Central memory CD8-positive, alpha-beta T cell (primary cell): ENCODE results near the gene ARHGEF4.

ENCODE experiments used
- ATAC-seq: fragments of 150-1000 bp; cut with Tn5 transposase; replicated peaks from 2 replicates; pipeline ENCODE4 v1.10.0; 2022; ENCODE audit warnings: mild to moderate bottlenecking, moderate FRiP score, moderate number of reproducible peaks; ENCODE audit not compliant: poor library complexity, severe bottlenecking; ENCODE audit errors: extremely low read depth
- DNase-seq, 2 donors: peaks; one replicate each; pipeline ENCODE4 v3.0.0; 2021; ENCODE audit warnings: low spot score in 2 of 2
- H3K27ac Mint-ChIP-seq: one replicate; pipeline ENCODE4 v1.8.0; 2022; ENCODE audit warnings: low read depth, mild to moderate bottlenecking, moderate library complexity, mixed read lengths
- H3K27me3 Mint-ChIP-seq: one replicate; pipeline ENCODE4 v1.8.0; 2022; ENCODE audit warnings: mixed read lengths
- H3K36me3 Mint-ChIP-seq: one replicate; pipeline ENCODE4 v1.8.0; 2022; ENCODE audit warnings: mild to moderate bottlenecking, moderate library complexity, mixed read lengths; ENCODE audit not compliant: insufficient read depth
- H3K4me1 Mint-ChIP-seq: one replicate; pipeline ENCODE4 v1.8.0; 2022; ENCODE audit warnings: mixed read lengths
- H3K4me3 Mint-ChIP-seq: one replicate; pipeline ENCODE4 v1.8.0; 2022; ENCODE audit warnings: mild to moderate bottlenecking, moderate library complexity, mixed read lengths
- H3K9me3 Mint-ChIP-seq: one replicate; pipeline ENCODE4 v1.8.0; 2022; ENCODE audit warnings: mixed read lengths

Gene ARHGEF4

DNA sequence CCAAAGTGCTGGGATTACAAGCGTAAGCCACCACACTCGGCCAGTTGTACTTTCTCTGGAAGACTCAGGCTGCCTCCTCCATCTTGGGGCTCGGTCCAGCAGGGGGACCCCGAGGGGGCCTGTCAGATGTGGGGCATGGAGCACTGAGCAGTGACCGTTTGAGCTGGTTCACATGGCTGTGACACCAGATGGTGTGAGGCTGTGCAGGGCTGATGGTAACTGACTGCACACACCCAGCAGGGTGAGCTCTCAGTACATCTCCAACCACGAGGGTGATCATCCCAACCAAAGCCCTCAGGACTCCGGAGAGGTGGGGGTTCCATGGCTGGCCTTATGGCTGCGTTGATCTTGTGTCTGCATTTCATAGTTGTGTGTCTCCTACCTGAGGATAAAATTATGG, 193.1 kb downstream of the ARHGEF4 start:
- H3K4me1 Mint-ChIP-seq: peaks cover 6% of the 10 kb centered on the region
- DNase-seq (no peak), ATAC-seq (no peak)
- peaks cover 3% of the 10 kb centered on the region for H3K36me3 Mint-ChIP-seq
- H3K9me3 Mint-ChIP-seq: peaks cover 8% of the 10 kb centered on the region
- H3K4me3 Mint-ChIP-seq: no peak overlapping the region
- peaks cover 64% of the 10 kb centered on the region for H3K27me3 Mint-ChIP-seq
- no peak overlapping the region for H3K27ac Mint-ChIP-seq

GRCh38 chr2:131030478-131030971, 193.8 kb downstream of the ARHGEF4 start:
- DNase-seq: peak in 1 of 2 donors; percentile 2
- Mint-ChIP-seq H3K4me3 (no peak overlapping the region), H3K4me1 (peaks cover 6% of the 10 kb centered on the region), H3K27me3 (peaks cover 57% of the 10 kb centered on the region), H3K27ac (no peak overlapping the region), H3K36me3 (peaks cover 3% of the 10 kb centered on the region), H3K9me3 (peaks cover 8% of the 10 kb centered on the region)
- ATAC-seq: no peak

GRCh38 chr2:131031431-131031841, 194.7 kb downstream of the ARHGEF4 start:
- H3K27ac Mint-ChIP-seq: no peak overlapping the region
- DNase-seq (no peak), ATAC-seq (no peak)
- peaks cover 3% of the 10 kb centered on the region for H3K36me3 Mint-ChIP-seq
- peaks cover 47% of the 10 kb centered on the region for H3K27me3 Mint-ChIP-seq
- H3K4me1 Mint-ChIP-seq: peaks cover 6% of the 10 kb centered on the region
- peaks cover 8% of the 10 kb centered on the region for H3K9me3 Mint-ChIP-seq
- no peak overlapping the region for H3K4me3 Mint-ChIP-seq

DNA sequence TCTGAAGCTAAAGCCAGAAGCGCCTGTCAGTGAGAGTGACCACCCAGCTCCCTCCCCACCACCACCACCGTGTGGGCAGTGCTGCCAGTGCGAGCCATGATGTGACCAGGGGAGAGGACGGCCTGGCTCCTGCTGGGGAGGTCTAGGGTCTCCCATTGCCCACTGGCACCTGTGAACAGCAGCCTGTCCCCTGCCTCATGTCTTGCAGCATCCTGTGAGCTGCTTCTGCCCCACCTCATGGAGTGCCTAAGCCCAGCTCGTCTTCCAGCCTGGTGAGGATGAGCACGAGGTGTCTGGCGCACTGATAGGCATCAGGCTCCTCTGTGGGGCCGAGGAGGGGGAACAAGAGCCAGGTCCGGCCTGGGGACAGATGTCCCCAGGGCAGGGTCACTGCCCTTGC, 195.2 kb downstream of the ARHGEF4 start:
- Mint-ChIP-seq H3K4me1 (peaks cover 6% of the 10 kb centered on the region), H3K27ac (no peak overlapping the region), H3K4me3 (no peak overlapping the region), H3K27me3 (peaks cover 43% of the 10 kb centered on the region), H3K36me3 (peaks cover 3% of the 10 kb centered on the region), H3K9me3 (peaks cover 8% of the 10 kb centered on the region)
- no peak for DNase-seq
- ATAC-seq: no peak

DNA sequence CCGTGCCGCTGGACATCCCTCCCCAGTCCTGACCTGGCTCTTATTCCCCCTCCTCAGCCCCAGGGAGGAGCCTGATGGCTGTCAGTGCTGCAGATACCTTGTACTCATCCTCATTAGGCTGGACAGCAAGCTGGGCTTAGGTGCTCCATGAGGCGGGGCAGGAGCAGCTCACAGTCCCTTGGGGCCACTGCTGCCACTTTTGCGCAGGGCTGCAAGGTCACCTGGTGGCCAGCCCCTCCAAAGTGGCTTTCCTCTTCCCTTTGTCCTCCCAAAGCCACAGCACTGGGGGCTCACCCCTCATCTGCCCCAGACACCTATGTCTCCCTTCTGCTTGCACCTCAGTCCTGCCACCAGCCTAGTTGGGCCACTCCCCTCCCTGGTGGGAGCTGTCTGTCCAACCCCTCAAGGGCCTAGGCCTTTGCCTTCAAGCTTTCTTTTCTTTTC, 195.7 kb downstream of the ARHGEF4 start:
- H3K27ac Mint-ChIP-seq: no peak overlapping the region
- H3K4me3 Mint-ChIP-seq: no peak overlapping the region
- ATAC-seq (no peak), DNase-seq (no peak)
- peaks cover 3% of the 10 kb centered on the region for H3K36me3 Mint-ChIP-seq
- H3K27me3 Mint-ChIP-seq: peaks cover 38% of the 10 kb centered on the region
- H3K4me1 Mint-ChIP-seq: peaks cover 6% of the 10 kb centered on the region
- peaks cover 3% of the 10 kb centered on the region for H3K9me3 Mint-ChIP-seq

GRCh38 chr2:131033786-131034121, 197.0 kb downstream of the ARHGEF4 start:
- Mint-ChIP-seq H3K4me1 (peaks cover 12% of the 10 kb centered on the region), H3K9me3 (no peaks in the 10 kb centered on the region), H3K36me3 (peaks cover 3% of the 10 kb centered on the region), H3K27ac (no peak overlapping the region), H3K27me3 (peaks cover 27% of the 10 kb centered on the region), H3K4me3 (peak overlapping the region; percentile 53)
- peak in 1 of 2 donors; percentile 4 for DNase-seq
- no peak for ATAC-seq

DNA sequence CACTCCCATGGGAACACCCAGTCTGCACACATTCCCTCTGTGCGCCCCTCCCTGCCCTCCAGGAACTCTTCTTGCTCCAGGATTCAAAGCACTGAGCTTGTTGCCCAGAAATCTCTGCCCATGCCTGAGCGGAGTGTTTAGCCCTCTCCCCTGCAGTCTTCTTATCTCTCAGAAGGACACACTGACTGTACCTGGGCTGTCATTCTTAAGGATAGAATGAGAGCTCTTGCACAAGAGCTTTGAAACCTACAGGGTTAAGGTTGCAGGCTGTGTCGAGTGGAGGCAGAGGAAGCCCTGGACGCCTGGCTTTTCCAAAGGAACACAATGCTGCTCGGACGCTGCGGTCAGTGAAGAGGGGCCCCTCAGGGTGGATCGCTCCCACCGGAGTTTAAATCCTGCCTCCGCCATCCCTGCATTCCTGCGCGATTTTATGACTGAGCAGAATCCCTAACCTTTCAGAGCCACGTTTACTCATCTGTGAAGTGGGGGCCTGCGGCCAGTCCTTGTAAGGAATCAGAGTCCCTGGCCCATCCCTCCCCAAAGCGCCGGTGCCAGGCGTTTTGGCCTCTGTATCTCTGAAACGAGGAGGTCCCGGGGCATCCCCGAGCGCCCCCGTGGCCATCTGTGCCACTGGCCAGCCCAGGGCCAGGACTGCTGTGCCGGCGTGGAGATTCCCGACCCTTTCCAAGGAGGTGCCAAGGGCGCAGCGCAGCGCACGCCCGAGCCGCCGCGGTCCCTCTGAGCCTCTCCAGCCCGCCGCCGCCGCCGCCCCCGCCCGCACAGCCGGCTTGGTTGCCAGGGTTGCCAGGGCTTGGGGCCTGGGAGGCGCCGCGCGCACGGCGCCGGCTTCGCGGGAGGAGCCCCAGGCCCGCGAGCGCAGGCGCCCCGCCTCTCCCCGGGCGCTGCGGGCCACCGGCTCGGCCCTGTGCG, 197.7 kb downstream of the ARHGEF4 start:
- ATAC-seq: peak; percentile 33

GRCh38 chr2:131035112-131035825, 198.6 kb downstream of the ARHGEF4 start:
- Mint-ChIP-seq H3K36me3 (peaks cover 3% of the 10 kb centered on the region), H3K4me1 (peaks cover 21% of the 10 kb centered on the region), H3K9me3 (no peaks in the 10 kb centered on the region), H3K27me3 (peaks cover 24% of the 10 kb centered on the region), H3K4me3 (peak overlapping the region; percentile 53), H3K27ac (no peak overlapping the region)
- DNase-seq: peak in 1 of 2 donors; percentile 11
- peak; percentile 20 for ATAC-seq

More for the DNA sequence above, 197.7 kb downstream of the ARHGEF4 start:
- H3K27me3 Mint-ChIP-seq: peaks cover 24% of the 10 kb centered on the region
- DNase-seq: peak in 1 of 2 donors; percentile 12
- H3K27ac Mint-ChIP-seq: no peak overlapping the region
- peaks cover 3% of the 10 kb centered on the region for H3K36me3 Mint-ChIP-seq
- no peaks in the 10 kb centered on the region for H3K9me3 Mint-ChIP-seq
- H3K4me3 Mint-ChIP-seq: peak overlapping the region; percentile 53
- H3K4me1 Mint-ChIP-seq: peaks cover 16% of the 10 kb centered on the region

GRCh38 chr2:131035826-131036231, 199.1 kb downstream of the ARHGEF4 start:
- DNase-seq (no peak), ATAC-seq (no peak)
- Mint-ChIP-seq H3K4me1 (peaks cover 26% of the 10 kb centered on the region), H3K36me3 (peaks cover 5% of the 10 kb centered on the region), H3K27ac (no peak overlapping the region), H3K9me3 (no peaks in the 10 kb centered on the region), H3K27me3 (peaks cover 24% of the 10 kb centered on the region), H3K4me3 (peak overlapping the region; percentile 53)

DNA sequence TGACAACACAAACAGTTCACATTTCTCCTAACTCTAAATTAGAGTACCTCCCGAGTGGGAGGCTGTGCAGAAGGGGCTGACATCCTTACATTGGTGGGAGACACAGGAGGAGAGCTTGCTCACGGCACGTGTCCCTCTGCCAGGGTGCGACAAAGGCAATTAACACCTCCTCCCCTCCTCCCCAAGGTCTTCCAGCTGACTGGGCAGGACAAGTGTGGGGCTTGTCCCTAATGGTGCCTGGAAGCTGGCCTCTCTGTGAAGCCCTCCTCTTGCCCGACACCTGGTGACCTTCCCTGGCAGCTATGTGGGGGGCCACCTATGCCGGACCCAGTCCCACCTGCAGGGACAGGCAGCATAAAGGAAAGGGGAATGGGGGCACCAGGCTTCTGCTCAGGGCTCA, 199.6 kb downstream of the ARHGEF4 start:
- peaks cover 31% of the 10 kb centered on the region for H3K4me1 Mint-ChIP-seq
- peaks cover 7% of the 10 kb centered on the region for H3K36me3 Mint-ChIP-seq
- H3K27me3 Mint-ChIP-seq: peaks cover 24% of the 10 kb centered on the region
- DNase-seq: no peak
- H3K4me3 Mint-ChIP-seq: no peak overlapping the region
- no peak for ATAC-seq
- H3K9me3 Mint-ChIP-seq: no peaks in the 10 kb centered on the region
- H3K27ac Mint-ChIP-seq: no peak overlapping the region

DNA sequence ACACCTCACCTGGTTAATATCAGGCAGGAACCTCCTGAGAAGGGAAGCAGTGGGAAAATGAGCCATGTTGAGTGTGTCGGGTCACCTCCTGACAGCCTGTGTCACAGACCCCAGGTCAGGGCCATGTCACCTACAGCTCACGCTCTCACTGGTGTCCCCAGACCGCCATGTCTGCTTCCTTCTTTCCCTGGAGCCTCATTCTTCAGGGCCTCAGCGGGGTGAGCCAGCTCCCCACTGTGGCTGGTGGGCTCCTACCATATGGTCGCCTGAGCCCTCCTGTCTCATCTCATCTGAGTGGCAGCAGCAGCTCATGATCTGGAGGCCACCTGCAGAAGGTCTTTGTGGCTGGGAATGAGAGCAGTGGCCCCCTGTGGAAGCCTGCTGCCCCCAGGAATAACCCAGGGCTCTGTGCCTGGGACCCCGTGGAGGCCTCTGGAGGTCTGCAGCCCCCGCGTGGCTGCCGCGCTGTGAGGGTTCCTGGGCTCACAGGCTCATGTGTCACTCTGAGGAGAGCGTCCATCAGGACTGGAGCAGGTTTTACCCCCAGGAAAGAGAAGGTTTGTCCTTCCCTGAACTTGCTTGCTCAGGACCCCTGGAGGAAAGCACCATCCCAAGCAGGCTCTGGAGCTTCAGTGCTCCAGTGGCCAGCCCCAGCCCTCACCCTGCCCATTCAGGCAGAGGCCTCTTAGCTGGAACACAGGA, 200.1 kb downstream of the ARHGEF4 start:
- DNase-seq (no peak), ATAC-seq (no peak)
- peaks cover 24% of the 10 kb centered on the region for H3K27me3 Mint-ChIP-seq
- H3K4me3 Mint-ChIP-seq: no peak overlapping the region
- H3K4me1 Mint-ChIP-seq: peaks cover 36% of the 10 kb centered on the region
- H3K27ac Mint-ChIP-seq: no peak overlapping the region
- no peaks in the 10 kb centered on the region for H3K9me3 Mint-ChIP-seq
- peaks cover 7% of the 10 kb centered on the region for H3K36me3 Mint-ChIP-seq
